Raji (cell line): ENCODE results near the gene ZNF687.

Source experiments
- POLR2A ChIP-seq: IDR thresholded peaks from 2 replicates; pipeline ENCODE4 v1.6.1; 2011; ENCODE audit warnings: low read depth, low read length, control low read depth; ENCODE audit not compliant: insufficient read depth

The ZNF687 gene

DNA sequence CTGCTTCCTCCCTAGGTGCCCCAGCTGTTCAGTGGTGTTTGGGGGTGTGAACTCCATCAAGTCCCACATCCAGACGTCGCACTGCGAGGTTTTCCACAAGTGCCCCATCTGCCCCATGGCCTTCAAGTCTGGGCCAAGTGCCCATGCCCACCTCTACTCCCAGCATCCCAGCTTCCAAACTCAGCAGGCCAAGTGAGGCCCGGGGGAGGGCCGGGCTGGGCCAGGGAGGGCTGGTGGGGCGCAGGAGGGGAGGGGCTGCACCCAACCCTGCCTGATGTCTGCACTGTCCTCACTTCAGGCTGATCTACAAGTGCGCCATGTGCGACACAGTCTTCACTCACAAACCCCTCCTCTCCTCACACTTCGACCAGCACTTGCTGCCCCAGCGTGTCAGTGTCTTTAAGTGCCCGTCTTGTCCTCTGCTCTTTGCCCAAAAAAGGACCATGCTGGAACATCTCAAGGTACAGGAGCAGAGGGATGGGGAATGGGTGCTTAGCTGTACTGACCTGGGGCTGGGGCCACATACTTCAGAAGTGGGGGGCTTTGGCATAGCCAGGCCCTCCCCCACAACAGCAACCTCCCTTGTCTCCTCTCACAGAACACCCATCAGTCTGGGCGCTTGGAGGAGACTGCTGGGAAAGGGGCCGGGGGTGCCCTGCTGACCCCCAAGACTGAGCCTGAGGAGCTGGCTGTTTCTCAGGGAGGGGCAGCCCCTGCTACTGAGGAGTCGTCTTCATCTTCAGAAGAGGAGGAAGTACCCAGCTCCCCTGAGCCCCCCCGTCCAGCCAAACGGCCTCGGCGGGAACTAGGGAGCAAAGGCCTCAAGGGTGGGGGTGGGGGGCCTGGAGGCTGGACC is 7.2 kb downstream of the ZNF687 start:
- TF ChIP-seq POLR2A = no peak

DNA sequence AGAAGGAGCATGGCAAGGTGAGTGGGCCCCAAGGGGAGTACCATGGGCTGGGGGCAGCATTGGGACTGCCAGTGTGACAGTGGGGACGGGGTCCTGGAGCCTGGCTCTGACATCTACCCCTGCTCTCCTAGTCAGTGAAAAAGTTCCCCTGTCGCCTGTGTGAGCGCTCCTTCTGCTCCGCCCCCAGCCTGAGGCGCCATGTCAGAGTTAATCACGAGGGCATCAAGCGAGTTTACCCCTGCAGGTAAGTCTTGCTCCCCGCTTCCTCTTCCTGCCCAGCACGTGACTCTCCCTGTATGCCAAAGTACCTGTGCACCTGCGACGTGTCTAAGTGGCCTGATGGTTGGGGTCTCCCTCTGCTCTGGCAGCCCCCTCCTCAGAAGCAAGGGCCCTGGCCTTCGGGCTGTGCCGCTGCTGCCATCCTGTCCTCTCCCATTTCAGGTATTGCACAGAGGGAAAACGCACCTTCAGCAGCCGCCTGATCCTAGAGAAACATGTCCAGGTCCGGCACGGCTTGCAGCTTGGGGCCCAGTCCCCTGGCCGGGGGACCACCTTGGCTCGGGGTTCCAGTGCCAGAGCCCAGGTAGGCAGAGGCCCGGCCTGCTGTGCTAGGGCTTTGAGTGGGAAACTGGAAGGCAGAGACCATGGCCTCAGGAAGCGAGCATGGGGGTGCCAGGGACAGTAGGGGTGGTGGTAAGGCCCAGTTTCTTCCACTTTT is 8.1 kb downstream of the ZNF687 start:
- TF ChIP-seq POLR2A = no peak

DNA sequence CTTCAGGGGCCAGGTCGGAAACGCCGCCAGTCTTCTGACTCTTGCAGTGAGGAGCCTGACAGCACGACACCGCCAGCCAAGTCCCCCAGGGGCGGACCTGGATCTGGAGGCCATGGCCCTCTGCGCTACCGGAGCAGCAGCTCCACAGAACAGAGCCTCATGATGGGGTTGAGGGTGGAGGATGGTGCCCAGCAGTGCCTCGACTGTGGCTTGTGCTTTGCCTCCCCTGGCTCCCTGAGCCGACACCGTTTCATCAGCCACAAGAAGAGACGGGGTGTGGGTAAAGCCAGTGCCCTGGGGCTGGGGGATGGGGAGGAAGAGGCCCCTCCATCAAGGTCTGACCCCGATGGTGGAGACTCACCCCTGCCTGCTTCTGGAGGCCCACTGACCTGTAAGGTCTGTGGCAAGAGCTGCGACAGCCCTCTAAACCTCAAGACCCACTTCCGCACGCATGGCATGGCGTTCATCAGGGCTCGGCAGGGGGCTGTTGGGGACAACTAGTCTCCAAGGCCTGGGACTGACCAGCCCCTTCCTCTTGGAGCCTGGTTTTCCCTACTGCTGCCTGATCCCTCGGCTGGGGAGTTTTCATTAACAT is 8.7 kb downstream of the ZNF687 start:
- no peak for TF ChIP-seq POLR2A

DNA sequence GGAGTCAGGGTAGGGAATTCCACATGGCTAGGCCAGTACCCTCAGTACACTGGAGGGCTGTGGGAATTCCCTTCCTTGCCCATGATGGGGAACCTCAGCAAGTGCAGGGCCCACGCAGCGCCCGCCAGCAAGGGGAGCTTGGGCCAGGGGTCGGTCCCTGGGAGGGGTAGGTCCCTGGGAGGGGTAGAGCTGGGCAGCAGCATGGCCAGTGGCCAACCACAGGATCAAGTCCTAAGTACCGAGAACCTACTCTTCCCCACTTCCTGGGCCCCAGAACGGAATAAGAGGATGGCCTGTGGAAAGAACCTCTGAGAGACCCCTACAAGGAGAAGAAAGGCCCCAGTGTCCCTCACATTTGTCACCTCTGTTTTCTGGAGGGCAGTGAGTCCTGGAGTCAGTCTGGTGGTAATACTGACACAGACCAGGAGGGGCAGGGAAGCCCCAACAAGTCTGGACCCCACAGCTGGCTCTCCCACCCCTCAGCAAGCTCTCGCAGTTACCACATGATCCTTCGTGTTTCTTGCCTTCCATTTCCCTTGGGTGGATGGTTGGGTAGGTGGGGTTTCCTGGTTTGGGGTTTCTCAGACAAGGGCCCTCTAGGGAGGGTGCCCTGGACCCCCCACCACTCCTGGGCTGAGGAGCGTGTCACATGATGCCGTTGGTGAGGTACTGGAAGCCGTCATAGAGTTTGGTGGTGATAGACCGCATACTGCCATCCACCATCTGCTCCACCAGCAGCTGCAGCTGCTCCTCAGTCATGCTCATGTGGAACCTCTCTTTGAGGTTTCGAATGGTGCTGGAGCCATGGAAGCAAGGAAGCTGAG is 10.3 kb downstream of the ZNF687 start:
- no peak for TF ChIP-seq POLR2A

DNA sequence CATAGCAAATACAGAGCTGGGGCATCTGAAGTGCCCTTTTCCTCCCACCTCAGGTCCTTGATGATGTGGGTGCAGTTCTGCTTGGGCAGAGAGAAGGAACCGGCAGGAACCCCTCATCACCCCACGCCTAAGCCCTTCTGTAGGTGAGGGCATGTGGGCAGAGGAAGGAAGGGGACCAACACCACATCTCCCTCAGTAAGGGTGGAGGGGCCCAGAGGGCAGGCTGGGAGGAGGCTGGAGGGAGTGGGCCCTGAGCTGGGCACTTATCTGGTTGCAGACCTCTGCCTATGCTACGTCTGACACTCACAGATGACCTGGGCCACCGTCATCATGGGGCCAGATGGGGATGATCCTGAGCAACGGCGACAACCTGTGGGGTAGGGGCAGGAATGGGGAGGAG is 11.0 kb downstream of the ZNF687 start:
- TF ChIP-seq POLR2A = no peak

DNA sequence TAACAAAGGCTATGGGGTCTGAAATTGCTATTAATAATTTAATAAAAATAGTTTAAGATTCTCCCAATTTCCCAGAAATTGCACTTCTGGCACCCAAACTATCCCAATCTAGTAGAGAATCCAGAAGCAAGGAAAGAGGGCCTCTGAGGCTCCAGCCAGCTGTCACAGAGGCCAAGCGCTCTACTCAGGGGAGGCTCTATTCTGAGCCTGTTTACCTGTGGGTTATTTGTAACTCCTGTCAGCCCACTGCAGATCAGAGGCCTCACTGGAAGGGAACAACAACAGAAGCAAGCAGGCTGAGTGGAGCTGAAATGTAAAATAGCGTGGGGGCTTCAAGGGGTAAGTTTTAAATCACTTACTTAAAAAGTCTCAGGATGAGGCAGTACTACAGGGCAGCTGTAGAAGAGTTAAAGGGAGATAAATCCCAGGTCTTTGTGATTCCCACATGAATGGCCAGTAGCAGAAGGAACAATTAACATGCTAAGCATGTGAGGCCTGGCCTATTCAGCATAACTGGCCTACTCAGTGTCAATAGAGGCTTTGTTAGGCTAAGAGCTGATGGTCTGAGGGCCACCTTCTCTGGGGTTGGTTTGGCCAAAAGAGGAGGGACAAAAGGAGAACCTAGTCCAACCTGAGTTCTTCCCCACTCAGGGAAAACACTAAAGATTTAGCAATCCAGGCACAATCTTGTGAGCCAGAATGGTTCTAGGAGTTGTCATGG is 12.8 kb downstream of the ZNF687 start:
- TF ChIP-seq POLR2A = no peak

DNA sequence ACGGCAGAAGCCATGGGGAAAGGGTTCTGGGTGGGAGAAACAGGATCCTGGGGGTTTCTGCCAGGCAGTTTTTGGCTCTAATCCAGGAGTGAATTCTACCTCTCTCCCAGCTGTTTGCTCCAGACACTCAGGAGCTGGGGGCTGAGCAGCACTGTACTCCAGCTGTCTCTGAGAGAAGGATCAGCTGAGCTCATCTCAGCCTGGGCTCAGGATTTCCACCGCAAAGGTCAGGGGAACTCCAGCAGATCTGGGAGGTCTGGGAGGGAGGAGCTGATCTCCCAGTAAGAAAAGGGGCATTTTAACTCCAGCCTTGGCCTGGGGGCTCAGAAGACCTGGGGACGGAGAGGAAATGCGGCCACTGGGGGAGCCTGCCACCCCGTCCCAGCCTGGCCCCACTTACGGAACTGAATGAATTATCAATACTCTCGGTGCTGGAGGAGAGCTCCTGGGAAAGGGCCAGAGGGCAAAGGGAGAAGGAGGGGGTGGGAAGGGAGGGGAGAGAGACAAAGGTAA is 27.8 kb downstream of the ZNF687 start:
- no peak for TF ChIP-seq POLR2A

DNA sequence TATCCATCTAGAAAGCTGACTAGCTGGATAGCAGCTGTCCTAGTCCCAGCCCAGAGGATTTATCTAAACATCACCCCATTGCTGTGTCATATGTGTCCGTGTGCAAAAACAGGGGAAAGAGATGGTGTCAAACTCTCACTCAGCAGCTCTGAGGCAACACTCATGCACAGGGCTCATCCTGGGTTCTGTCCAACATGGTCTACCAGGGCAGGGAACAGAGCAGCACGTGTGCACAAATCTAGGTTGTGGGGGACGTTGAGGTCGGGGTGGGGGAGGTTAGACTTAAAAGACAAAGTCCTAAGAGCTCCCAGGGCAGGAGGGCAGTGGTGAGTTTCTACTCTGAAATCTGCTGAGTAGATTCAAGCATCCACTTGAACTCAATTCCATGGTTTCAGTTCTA is 28.9 kb downstream of the ZNF687 start:
- no peak for TF ChIP-seq POLR2A

DNA sequence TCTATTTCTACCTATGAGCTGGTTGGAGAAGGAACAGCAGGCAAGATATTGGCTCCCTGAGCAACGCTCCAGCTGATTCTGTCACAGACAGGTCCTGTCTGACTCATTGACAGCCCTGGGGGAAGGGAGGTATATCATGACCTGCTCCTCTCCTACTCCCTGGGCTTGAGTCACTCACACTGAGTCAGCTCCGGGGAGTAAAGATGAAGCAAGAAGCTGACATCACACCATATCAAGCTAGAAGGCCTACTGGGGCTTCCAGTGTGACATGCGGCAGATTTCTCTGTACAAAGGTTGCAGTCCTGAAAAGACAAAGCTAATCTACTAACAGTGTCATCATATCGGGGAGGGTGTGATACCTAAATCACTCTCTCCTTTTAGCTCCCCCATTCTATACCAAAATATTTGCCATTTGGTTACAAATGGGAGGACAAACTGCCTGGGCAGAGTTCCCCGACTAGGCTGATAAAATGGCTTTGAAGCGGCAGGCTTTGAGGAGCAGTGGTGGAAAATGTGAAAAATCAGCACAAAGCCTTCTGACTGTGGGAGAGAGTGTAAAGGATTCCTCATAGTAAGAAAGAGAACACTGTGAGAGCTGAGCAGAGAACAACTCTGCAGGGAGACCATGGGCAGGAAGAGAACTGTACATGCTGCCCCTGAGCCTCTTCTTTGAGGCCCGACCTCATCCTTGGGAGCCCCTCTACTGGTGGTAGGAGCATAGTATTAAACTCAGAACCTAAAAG is 29.7 kb downstream of the ZNF687 start:
- TF ChIP-seq POLR2A = no peak

DNA sequence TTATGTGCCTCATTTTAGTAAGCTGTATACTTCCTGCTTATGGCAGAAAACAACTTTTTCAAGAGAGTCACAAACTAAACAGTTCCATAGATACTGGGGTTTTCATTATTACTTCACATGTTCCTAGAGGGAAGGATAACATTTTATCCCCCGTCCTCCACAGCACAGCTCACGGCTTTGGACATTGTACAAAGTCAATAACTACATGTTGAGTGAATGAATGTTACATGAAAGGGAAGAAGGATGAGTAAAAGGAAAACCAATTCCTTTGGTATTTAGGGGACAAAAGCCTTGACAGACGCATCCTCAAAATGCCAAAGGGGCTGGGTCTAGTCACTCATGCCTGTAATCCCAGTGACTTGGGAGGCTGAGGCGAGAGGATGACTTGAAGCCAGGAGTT is 30.3 kb downstream of the ZNF687 start:
- no peak for TF ChIP-seq POLR2A

DNA sequence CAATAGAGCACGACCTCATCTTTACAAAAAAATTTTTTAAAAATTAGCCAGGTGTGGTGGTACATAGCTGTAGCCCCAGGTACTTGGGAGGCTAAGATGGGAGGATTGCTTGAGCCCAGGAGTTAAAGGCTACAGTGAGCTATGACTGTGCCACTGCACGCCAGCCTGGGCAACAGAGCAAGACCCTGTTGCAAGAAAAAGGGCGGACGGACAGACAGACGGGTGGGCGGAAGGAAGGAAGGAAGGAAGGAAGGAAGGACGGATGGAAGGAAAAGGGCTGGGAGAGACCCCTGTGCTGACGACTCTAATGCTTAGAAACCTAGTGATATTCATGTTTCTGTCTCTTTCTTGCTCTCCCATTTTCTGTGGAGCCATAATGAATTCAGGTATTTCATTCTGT is 30.7 kb downstream of the ZNF687 start:
- no peak for TF ChIP-seq POLR2A

DNA sequence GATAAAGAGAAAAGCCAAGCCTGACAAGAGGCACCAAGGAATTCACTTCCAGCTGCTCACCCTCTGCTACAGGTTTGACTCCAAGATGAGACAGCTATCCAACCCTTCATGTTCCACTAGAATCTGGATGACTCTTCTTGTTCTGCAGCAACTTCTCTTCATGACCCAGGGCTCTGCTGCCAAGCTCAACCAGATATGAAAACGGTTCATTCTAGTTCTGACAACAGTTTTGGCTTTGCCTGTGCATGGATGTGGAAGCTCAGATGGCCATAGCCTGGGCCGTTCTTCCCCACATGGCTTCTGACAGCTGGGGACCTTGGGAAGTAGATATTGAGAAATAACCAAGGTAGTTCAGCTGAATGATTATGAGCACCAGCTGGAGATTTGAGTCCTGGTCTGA is 31.4 kb downstream of the ZNF687 start:
- no peak for TF ChIP-seq POLR2A

DNA sequence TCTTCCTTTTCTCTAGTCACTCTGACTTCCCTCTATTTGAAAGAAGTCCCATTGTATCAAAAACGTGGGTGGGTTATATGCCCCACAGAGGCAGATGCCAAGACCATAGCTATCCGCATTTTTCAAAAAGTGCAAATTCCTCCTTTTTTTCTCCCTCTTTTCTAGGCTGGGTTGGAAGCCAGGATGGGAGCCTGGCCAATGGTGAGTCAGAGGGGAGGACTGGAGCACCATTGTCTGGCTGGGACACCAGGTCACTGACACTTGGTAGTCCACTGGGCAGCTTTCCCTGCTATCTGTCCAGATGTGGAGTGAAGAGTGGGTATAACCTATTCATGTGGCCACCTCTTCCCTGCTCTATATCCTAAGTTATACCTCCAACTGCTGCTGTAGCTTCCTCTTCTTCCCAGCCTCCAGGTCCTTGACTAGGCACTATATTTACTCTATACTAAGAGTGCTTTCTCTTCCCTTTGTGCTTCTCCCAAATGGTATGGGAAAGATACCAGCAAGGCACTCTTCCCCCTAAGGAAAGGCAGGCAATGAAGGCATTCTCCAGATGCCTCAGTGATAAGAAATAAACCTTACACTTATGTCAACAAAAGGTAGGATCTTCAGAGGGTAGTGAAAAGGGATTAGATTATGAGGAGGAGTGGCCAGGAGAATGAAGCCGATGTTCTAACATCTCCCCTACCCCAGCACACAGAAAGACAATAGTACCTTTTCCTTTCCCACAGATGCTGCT is 32.2 kb downstream of the ZNF687 start:
- TF ChIP-seq POLR2A = no peak
